ENCODE data around the gene IFT74. TPM values are rescaled to one million over a fixed set of nuclear protein-coding genes. Genes with fewer than 3 reads are reported as not detected.

The IFT74 gene
- total RNA-seq, 1 experiment from 2014 or later = 28.7 TPM

DNA sequence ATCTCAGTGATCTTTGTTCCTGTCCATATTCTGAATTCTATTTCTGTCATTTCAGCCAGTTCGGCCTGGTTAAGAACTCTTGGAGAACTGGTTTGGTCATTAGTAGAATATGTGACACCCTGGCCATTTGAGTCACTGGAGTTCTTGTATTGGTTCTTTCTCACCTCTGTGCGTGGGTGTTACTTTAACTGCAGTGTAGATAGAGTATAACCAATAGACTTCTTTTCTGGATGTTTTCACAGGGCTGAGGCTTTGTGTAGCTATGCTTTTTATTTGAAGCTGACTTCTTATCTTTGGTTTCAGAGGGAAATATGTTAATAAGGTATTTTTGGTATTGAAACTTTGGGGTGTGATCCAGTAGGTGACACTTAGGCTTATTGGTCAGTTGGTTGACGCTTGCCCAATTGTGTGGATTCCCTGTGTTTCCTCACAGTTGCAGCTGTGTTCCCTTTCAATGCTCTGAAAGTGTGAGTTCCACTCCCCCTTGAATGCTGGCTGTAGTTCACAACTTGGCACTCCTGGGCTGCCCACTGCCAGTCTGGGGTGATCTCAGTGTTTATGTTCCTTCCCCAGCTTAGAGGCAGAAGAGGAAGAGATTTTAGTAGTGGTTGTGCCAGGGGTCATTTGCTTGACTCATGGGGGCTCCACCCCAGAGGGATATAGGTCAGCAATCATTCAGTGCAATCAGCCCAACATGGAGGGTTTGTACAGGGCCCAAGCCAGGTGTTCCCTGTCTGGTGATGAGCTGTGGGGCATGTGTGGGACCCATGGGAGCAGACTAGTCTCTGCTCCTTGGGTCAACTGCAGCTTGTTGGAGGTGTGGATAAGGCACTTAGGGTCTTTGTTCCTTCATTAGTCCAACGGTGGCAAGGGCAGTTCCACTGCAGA lies 117.9 kb downstream of the IFT74 start:
- H3K4me1 Mint-ChIP-seq (ENCODE audit: insufficient read depth, unreplicated experiment) = peaks cover 7% of the 10 kb centered on the region
- TF ChIP-seq, protein P1, sequence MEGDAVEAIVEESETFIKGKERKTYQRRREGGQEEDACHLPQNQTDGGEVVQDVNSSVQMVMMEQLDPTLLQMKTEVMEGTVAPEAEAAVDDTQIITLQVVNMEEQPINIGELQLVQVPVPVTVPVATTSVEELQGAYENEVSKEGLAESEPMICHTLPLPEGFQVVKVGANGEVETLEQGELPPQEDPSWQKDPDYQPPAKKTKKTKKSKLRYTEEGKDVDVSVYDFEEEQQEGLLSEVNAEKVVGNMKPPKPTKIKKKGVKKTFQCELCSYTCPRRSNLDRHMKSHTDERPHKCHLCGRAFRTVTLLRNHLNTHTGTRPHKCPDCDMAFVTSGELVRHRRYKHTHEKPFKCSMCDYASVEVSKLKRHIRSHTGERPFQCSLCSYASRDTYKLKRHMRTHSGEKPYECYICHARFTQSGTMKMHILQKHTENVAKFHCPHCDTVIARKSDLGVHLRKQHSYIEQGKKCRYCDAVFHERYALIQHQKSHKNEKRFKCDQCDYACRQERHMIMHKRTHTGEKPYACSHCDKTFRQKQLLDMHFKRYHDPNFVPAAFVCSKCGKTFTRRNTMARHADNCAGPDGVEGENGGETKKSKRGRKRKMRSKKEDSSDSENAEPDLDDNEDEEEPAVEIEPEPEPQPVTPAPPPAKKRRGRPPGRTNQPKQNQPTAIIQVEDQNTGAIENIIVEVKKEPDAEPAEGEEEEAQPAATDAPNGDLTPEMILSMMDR (IDR thresholded peaks at IDR 0.05; ENCODE audit: unreplicated experiment) = no peak
- peaks cover 6% of the 10 kb centered on the region for H3K36me3 Mint-ChIP-seq (ENCODE audit: insufficient read depth, unreplicated experiment)
- no peaks in the 10 kb centered on the region for H3K9me3 Mint-ChIP-seq (ENCODE audit: unreplicated experiment)
- ChIA-PET POLR2A (interaction anchor here (0.7 kb wide), 1 partner anchor 18 kb away, joined by 3 read pairs; no protein-coding TSS in a partner anchor), CTCF (interaction anchor here (1.1 kb wide), 1 partner anchor 123 kb away, joined by 3 read pairs; no protein-coding TSS in a partner anchor)
- DNase-seq (ENCODE audit: unreplicated experiment) = peak; percentile 13
- H3K4me3 Mint-ChIP-seq (ENCODE audit: unreplicated experiment) = no peak overlapping the region
- BruUV-seq (replicated peaks) = no TSS peak
- no peak overlapping the region for H3K27ac Mint-ChIP-seq (ENCODE audit: low read depth, unreplicated experiment)
- intact Hi-C loops (cut with micrococcal nuclease) = no loop called here
- no peaks in the 10 kb centered on the region for H3K27me3 Mint-ChIP-seq (ENCODE audit: insufficient read depth, unreplicated experiment)

DNA sequence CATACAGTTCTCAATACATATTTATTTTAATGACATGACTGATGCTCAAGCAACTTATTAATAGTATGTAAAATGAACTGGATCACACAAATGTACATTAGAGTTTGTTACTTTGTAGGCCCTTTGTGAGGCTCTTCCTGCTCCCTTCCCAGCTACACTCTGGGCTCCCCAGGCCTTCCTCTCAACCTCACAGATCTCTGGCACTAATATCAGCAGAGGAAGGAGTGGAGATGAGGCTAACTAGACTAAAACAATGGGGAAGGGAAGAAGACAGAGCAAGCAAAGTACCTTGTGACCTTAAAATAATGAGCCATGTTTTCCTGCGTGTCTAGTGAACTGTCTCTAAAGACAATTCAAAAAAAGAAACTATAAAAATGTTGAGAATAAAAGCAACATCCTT lies 122.5 kb downstream of the IFT74 start:
- no TSS peak for BruUV-seq (replicated peaks)
- Mint-ChIP-seq H3K27ac (ENCODE audit: low read depth, unreplicated experiment) (no peak overlapping the region), H3K9me3 (ENCODE audit: unreplicated experiment) (no peaks in the 10 kb centered on the region), H3K4me3 (ENCODE audit: unreplicated experiment) (no peak overlapping the region), H3K36me3 (ENCODE audit: insufficient read depth, unreplicated experiment) (no peaks in the 10 kb centered on the region), H3K4me1 (ENCODE audit: insufficient read depth, unreplicated experiment) (peaks cover 5% of the 10 kb centered on the region), H3K27me3 (ENCODE audit: insufficient read depth, unreplicated experiment) (no peaks in the 10 kb centered on the region)
- POLR2A ChIA-PET = no interaction called here
- intact Hi-C loops (cut with micrococcal nuclease) = no loop called here
- TF ChIP-seq, protein P1 (IDR thresholded peaks at IDR 0.05; ENCODE audit: unreplicated experiment) = no peak
- CTCF ChIA-PET = no interaction called here
- DNase-seq (ENCODE audit: unreplicated experiment) = no peak

DNA sequence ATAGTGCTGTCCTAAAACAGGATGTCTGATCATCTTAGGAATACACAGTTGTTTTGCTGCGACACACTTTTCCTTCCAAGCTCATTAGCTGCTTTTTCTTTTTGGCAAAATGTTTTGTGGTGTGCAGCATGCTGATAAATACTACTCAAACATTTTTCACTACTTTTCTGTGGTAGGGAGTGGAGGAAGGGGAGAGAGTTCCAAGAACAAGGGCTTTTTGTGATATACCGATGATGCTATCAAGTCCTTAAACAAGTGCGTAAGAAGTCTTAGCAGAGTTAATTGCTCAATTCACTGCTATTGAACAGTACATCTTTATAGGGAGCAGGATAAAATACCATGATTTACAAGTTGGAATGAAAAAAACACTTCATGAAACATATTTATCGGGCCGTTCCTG lies 129.2 kb downstream of the IFT74 start:
- Mint-ChIP-seq H3K27ac (ENCODE audit: low read depth, unreplicated experiment) (no peak overlapping the region), H3K36me3 (ENCODE audit: insufficient read depth, unreplicated experiment) (no peaks in the 10 kb centered on the region), H3K27me3 (ENCODE audit: insufficient read depth, unreplicated experiment) (no peaks in the 10 kb centered on the region), H3K4me1 (ENCODE audit: insufficient read depth, unreplicated experiment) (no peaks in the 10 kb centered on the region), H3K4me3 (ENCODE audit: unreplicated experiment) (no peak overlapping the region), H3K9me3 (ENCODE audit: unreplicated experiment) (no peaks in the 10 kb centered on the region)
- TF ChIP-seq, protein P1 (IDR thresholded peaks at IDR 0.05; ENCODE audit: unreplicated experiment) = no peak
- POLR2A ChIA-PET = interaction anchor here (0.6 to 0.9 kb wide), 2 partner anchors 9 to 10 kb away, joined by 3 to 4 read pairs; no protein-coding TSS in a partner anchor
- CTCF ChIA-PET = no interaction called here
- DNase-seq (ENCODE audit: unreplicated experiment) = no peak
- intact Hi-C loops (cut with micrococcal nuclease) = no loop called here
- BruUV-seq (replicated peaks) = no TSS peak

DNA sequence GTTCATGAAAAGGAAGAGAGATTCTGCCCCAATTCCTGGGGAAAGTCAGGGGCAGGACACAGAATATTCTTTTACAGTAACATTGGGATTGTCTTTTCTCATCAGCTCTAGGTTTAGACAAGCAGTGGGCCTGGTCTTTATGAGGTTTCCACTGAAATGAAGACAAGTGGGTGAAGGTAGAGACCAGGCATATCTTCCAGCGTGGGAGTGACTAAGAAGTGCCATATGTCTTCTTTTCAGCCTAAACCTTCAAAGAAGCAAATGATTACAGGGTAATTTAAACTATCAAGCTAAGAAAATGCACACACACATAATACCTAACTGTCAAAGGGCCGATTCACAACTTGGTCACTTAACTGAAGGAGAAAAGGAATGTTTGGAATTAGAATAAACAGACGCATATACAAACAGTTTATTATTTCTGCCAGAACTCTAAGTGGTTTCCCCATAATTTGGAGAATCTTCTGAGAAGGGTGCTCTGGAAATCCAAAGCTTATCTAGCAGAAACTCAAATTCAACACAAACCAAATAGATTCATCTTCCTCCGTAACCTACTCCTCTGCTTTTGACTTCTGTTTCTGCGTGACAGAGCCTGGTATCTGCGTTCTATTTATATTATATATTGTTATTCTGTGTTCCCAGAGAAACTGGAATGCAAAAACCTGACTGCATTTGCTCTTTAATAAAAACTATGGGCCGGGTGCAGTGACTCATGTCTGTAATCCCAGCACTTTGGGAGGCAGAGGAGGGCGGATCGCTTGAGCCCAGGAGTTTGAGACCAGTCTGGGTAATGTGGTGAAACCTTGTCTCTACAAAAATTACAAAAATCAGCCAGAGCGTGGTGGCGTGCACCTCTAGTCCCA lies 130.8 kb downstream of the IFT74 start:
- Mint-ChIP-seq H3K4me1 (ENCODE audit: insufficient read depth, unreplicated experiment) (no peaks in the 10 kb centered on the region), H3K36me3 (ENCODE audit: insufficient read depth, unreplicated experiment) (no peaks in the 10 kb centered on the region), H3K27me3 (ENCODE audit: insufficient read depth, unreplicated experiment) (no peaks in the 10 kb centered on the region), H3K9me3 (ENCODE audit: unreplicated experiment) (no peaks in the 10 kb centered on the region), H3K4me3 (ENCODE audit: unreplicated experiment) (no peak overlapping the region), H3K27ac (ENCODE audit: low read depth, unreplicated experiment) (no peak overlapping the region)
- peak; percentile 24 for DNase-seq (ENCODE audit: unreplicated experiment)
- CTCF ChIA-PET = interaction anchor here (0.6 kb wide), 1 partner anchor 68 kb away, joined by 3 read pairs; no protein-coding TSS in a partner anchor
- TF ChIP-seq, protein P1 (IDR thresholded peaks at IDR 0.05; ENCODE audit: unreplicated experiment) = no peak
- POLR2A ChIA-PET = interaction anchor here (1.0 kb wide), 1 partner anchor 10 kb away, joined by 3 read pairs; no protein-coding TSS in a partner anchor
- intact Hi-C loops (cut with micrococcal nuclease) = no loop called here
- BruUV-seq (replicated peaks) = no TSS peak

Data from MCF 10A (cell line).